Measurements from ENCODE around the gene NDUFA8. TPM values are rescaled to one million over a fixed set of nuclear protein-coding genes. Genes with fewer than 3 reads are reported as not detected.

Gene NDUFA8
- total RNA-seq, 1 experiment from 2014 or later: 105 TPM

DNA sequence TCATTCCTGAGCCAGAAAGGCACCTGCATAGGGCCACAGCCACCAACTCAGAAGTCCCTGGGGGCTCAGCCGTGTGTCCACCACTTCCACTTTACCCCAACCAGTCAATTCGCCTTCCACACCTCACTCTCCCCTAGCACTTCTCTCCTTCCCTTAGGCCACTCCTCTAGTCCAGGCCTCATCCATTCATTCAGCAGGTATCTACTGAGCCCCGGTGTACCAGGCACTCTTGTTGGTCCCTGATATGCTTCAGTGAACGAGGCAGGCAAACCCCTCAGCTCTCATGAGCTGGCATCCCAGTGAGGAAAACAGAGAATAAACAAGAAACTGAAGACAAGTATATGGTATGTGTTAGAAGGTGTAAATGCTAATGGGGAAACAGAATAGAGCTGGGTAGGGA, 28.7 kb downstream of the NDUFA8 start:
- intact Hi-C loops (cut with micrococcal nuclease; ENCODE audit: unreplicated experiment): no loop called here
- POLR2A ChIA-PET (ENCODE audit: low non-redundant PET): no interaction called here
- Histone ChIP-seq H3K27me3 (replicated peaks; ENCODE audit: insufficient read depth, low read depth, low read length, poor library complexity) (peaks cover 6% of the 10 kb centered on the region), H3K36me3 (ENCODE audit: insufficient read depth, low read length, poor library complexity, severe bottlenecking) (no peaks in the 10 kb centered on the region), H3K27ac (ENCODE audit: low read depth, low read length, poor library complexity, severe bottlenecking) (no peak overlapping the region), H3K4me1 (ENCODE audit: insufficient read depth, low read length, poor library complexity, severe bottlenecking) (peaks cover 16% of the 10 kb centered on the region), H3K9me3 (ENCODE audit: low read depth, low read length, poor library complexity, severe bottlenecking) (no peaks in the 10 kb centered on the region), H3K4me3 (ENCODE audit: low read depth, low read length, poor library complexity, severe bottlenecking) (no peak overlapping the region)
- TF ChIP-seq, protein P1, sequence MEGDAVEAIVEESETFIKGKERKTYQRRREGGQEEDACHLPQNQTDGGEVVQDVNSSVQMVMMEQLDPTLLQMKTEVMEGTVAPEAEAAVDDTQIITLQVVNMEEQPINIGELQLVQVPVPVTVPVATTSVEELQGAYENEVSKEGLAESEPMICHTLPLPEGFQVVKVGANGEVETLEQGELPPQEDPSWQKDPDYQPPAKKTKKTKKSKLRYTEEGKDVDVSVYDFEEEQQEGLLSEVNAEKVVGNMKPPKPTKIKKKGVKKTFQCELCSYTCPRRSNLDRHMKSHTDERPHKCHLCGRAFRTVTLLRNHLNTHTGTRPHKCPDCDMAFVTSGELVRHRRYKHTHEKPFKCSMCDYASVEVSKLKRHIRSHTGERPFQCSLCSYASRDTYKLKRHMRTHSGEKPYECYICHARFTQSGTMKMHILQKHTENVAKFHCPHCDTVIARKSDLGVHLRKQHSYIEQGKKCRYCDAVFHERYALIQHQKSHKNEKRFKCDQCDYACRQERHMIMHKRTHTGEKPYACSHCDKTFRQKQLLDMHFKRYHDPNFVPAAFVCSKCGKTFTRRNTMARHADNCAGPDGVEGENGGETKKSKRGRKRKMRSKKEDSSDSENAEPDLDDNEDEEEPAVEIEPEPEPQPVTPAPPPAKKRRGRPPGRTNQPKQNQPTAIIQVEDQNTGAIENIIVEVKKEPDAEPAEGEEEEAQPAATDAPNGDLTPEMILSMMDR (conservative IDR thresholded peaks at IDR 0.05; ENCODE audit: low read depth, low read length): no peak
- no peak for TF ChIP-seq EZH2 (IDR thresholded peaks at IDR 0.05; ENCODE audit: borderline replicate concordance, low read depth, low read length, poor library complexity, severe bottlenecking)
- CTCF ChIA-PET: interaction anchor here (0.8 kb wide), 1 partner anchor 9 kb away, joined by 3 read pairs; no protein-coding TSS in a partner anchor
- DNase-seq (ENCODE audit: low spot score): no peak
- no TSS peak for BruUV-seq (replicated peaks)

DNA sequence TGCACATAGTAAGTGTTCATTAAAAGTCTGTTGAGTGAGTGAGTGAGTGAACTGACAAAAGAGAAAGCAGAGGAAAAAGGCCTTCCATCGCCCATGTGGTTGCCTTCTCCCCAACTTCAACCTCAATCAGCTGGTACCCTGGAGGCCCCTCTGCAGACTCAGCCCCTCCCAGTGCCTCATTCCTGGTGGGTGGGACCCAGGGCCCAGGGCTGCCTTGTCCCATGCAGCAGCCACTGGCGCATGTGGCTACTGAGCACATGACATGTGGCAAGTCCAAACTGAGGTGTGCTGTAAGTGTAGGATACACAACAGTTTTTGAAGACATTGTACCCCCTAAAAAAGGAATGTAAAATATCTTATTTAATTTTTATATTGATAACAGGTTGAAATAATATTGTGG, 29.6 kb downstream of the NDUFA8 start:
- TF ChIP-seq, protein P1 (conservative IDR thresholded peaks at IDR 0.05; ENCODE audit: low read depth, low read length): no peak
- no peak for TF ChIP-seq EZH2 (IDR thresholded peaks at IDR 0.05; ENCODE audit: borderline replicate concordance, low read depth, low read length, poor library complexity, severe bottlenecking)
- Histone ChIP-seq H3K4me1 (ENCODE audit: insufficient read depth, low read length, poor library complexity, severe bottlenecking) (peaks cover 16% of the 10 kb centered on the region), H3K27me3 (replicated peaks; ENCODE audit: insufficient read depth, low read depth, low read length, poor library complexity) (peaks cover 11% of the 10 kb centered on the region), H3K9me3 (ENCODE audit: low read depth, low read length, poor library complexity, severe bottlenecking) (no peaks in the 10 kb centered on the region), H3K36me3 (ENCODE audit: insufficient read depth, low read length, poor library complexity, severe bottlenecking) (no peaks in the 10 kb centered on the region), H3K27ac (ENCODE audit: low read depth, low read length, poor library complexity, severe bottlenecking) (no peak overlapping the region), H3K4me3 (ENCODE audit: low read depth, low read length, poor library complexity, severe bottlenecking) (no peak overlapping the region)
- no peak for DNase-seq (ENCODE audit: low spot score)
- no TSS peak for BruUV-seq (replicated peaks)
- ChIA-PET POLR2A (ENCODE audit: low non-redundant PET) (no interaction called here), CTCF (no interaction called here)
- intact Hi-C loops (cut with micrococcal nuclease; ENCODE audit: unreplicated experiment): no loop called here

DNA sequence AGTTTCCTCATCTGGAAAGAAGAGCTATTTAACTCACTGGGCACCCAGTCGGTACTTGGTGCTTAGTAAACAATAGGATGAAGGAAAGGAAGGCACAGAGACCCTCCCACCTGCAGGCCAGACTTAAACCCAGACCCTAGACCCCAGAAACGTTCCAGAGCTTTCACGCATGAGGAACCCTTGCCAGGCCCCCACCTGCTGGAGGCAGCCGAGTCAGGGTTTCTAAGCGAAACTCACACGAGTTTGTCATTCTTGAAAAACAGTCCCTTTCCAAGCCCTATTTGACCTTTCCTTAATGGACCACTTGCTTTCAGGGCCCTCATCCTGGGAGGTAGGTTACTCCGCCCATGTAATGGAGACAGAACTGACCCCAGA, 30.6 kb downstream of the NDUFA8 start:
- H3K9me3 ChIP-seq (ENCODE audit: low read depth, low read length, poor library complexity, severe bottlenecking): no peaks in the 10 kb centered on the region
- no peak overlapping the region for H3K27ac ChIP-seq (ENCODE audit: low read depth, low read length, poor library complexity, severe bottlenecking)
- H3K4me1 ChIP-seq (ENCODE audit: insufficient read depth, low read length, poor library complexity, severe bottlenecking): peaks cover 16% of the 10 kb centered on the region
- POLR2A ChIA-PET (ENCODE audit: low non-redundant PET): no interaction called here
- TF ChIP-seq EZH2 (IDR thresholded peaks at IDR 0.05; ENCODE audit: borderline replicate concordance, low read depth, low read length, poor library complexity, severe bottlenecking): no peak
- TF ChIP-seq, protein P1 (conservative IDR thresholded peaks at IDR 0.05; ENCODE audit: low read depth, low read length): no peak
- H3K27me3 ChIP-seq (replicated peaks; ENCODE audit: insufficient read depth, low read depth, low read length, poor library complexity): peaks cover 11% of the 10 kb centered on the region
- intact Hi-C loops (cut with micrococcal nuclease; ENCODE audit: unreplicated experiment): no loop called here
- no peak overlapping the region for H3K4me3 ChIP-seq (ENCODE audit: low read depth, low read length, poor library complexity, severe bottlenecking)
- BruUV-seq (replicated peaks): no TSS peak
- no peaks in the 10 kb centered on the region for H3K36me3 ChIP-seq (ENCODE audit: insufficient read depth, low read length, poor library complexity, severe bottlenecking)
- no peak for DNase-seq (ENCODE audit: low spot score)
- CTCF ChIA-PET: no interaction called here
